Fibroblast of lung (primary cell): Measurements from ENCODE around the gene ZNF407.

Source experiments
- EZH2 ChIP-seq: IDR thresholded peaks from 2 replicates; pipeline ENCODE4 v1.5.1; 2012; ENCODE audit warnings: low read length, control low read depth, mild to moderate bottlenecking; ENCODE audit errors: missing control alignments
- TF ChIP-seq, protein P1 (sequence below), 2 donors: IDR thresholded peaks in 1 of 2; conservative IDR thresholded peaks in 1 of 2; 1 replicate in 1 of 2; 2 replicates in 1 of 2; pipeline ENCODE4 v1.5.1; 2011 to 2012; ENCODE audit warnings: low read length in 2 of 2, control low read depth in 1 of 2, inconsistent platforms in 1 of 2, low read depth in 1 of 2, mild to moderate bottlenecking in 1 of 2

- TF ChIP-seq, protein P1, sequence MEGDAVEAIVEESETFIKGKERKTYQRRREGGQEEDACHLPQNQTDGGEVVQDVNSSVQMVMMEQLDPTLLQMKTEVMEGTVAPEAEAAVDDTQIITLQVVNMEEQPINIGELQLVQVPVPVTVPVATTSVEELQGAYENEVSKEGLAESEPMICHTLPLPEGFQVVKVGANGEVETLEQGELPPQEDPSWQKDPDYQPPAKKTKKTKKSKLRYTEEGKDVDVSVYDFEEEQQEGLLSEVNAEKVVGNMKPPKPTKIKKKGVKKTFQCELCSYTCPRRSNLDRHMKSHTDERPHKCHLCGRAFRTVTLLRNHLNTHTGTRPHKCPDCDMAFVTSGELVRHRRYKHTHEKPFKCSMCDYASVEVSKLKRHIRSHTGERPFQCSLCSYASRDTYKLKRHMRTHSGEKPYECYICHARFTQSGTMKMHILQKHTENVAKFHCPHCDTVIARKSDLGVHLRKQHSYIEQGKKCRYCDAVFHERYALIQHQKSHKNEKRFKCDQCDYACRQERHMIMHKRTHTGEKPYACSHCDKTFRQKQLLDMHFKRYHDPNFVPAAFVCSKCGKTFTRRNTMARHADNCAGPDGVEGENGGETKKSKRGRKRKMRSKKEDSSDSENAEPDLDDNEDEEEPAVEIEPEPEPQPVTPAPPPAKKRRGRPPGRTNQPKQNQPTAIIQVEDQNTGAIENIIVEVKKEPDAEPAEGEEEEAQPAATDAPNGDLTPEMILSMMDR (conservative IDR thresholded peaks at IDR 0.05 in 1 of 2, IDR thresholded peaks at IDR 0.05 in 1 of 2; ENCODE audit: low read depth in 1 of 2, low read length in 2 of 2): no peak
- no peak for TF ChIP-seq EZH2
Measured at GRCh38 chr18:74645679-74646078, 48.0 kb downstream of the ZNF407 start.
